ENCODE data around the gene HAAO. TPM values are rescaled to one million over a fixed set of nuclear protein-coding genes. Genes with fewer than 3 reads are reported as not detected.

The HAAO gene
- total and polyA plus RNA-seq, 2 of the 13 experiments (the other 11 are each of a cell fraction or from before 2014, with no cell fraction given): 36.1 to 42.7 TPM

DNA sequence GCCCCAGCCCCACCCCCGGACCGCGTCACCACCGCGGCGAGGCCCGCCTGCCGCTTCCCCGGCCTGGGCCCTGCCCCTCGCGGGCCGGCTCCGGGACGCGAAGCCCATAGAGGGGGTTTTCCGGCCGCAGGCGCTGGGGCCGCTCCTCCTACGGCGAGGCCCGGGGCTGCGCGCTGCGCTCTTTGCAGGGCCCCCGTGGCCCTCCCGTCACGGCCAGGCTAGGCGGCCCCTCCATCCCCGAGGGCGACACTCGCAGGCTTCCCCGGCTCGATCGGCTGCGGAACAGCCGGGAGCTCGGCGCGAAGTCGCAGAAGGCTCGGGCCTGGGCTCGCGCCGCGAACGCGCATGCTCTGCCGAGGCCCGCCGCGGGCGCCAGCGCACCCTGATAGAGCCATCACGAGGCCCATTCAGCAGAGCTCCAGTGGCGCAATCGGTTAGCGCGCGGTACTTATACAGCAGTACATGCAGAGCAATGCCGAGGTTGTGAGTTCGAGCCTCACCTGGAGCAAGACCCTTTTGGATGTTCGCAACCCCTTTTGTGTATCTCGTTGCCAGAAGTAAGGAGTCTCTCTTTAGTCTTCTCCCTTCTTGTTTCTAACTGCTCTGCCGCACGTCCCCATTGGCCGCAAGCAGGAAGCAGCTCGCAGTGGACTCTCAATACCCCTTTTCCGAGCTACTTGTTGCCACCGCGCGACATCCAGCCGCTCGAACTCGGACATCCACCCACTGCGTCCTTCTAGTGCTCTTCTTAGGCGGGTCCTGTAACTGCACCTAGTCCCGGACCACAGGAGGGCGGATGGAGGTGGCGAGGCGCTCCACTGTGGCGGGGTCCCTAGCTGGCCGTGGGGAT, 18.0 kb upstream of the HAAO start (continued):
- TF ChIP-seq, protein P1, sequence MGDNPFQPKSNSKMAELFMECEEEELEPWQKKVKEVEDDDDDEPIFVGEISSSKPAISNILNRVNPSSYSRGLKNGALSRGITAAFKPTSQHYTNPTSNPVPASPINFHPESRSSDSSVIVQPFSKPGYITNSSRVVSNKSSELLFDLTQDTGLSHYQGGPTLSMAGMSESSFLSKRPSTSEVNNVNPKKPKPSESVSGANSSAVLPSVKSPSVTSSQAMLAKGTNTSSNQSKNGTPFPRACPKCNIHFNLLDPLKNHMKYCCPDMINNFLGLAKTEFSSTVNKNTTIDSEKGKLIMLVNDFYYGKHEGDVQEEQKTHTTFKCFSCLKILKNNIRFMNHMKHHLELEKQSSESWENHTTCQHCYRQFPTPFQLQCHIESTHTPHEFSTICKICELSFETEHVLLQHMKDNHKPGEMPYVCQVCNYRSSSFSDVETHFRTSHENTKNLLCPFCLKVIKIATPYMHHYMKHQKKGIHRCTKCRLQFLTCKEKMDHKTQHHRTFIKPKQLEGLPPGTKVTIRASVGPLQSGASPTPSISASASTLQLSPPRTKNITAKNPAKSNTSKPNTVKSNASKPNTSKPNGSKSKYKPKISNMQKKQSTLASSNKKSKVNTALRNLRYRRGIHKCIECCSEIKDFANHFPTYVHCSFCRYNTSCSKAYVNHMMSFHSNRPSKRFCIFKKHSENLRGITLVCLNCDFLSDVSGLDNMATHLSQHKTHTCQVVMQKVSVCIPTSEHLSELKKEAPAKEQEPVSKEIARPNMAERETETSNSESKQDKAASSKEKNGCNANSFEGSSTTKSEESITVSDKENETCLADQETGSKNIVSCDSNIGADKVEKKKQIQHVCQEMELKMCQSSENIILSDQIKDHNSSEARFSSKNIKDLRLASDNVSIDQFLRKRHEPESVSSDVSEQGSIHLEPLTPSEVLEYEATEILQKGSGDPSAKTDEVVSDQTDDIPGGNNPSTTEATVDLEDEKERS (CRISPR knock-in tag; IDR thresholded peaks at IDR 0.05): peak; percentile 68; the same call in 1 of the 2 replicates
- peak; percentile 82 for TF ChIP-seq POLR2AphosphoS5 (IDR thresholded peaks at IDR 0.05; ENCODE audit: low read depth, low read length)
- peak; percentile 96 for TF ChIP-seq ZMAT3 (CRISPR knock-in tag; conservative IDR thresholded peaks at IDR 0.05)
- peak; percentile 53; the same call in 1 of the 2 replicates for TF ChIP-seq CREM (IDR thresholded peaks at IDR 0.05)
- TF ChIP-seq CREM (CRISPR knock-in tag; IDR thresholded peaks at IDR 0.05): no peak
- TF ChIP-seq, protein P2, sequence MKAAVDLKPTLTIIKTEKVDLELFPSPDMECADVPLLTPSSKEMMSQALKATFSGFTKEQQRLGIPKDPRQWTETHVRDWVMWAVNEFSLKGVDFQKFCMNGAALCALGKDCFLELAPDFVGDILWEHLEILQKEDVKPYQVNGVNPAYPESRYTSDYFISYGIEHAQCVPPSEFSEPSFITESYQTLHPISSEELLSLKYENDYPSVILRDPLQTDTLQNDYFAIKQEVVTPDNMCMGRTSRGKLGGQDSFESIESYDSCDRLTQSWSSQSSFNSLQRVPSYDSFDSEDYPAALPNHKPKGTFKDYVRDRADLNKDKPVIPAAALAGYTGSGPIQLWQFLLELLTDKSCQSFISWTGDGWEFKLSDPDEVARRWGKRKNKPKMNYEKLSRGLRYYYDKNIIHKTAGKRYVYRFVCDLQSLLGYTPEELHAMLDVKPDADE (CRISPR knock-in tag; IDR thresholded peaks at IDR 0.05): peak; percentile 96
- peak; percentile 68; the same call in 1 of the 2 replicates for TF ChIP-seq SIX1 (CRISPR knock-in tag; IDR thresholded peaks at IDR 0.05; ENCODE audit: borderline replicate concordance)
- peak; percentile 91; the same call in 1 of the 2 replicates for TF ChIP-seq CBX5 (CRISPR knock-in tag; IDR thresholded peaks at IDR 0.05; ENCODE audit: borderline replicate concordance)
- no peak for TF ChIP-seq SMC3 (IDR thresholded peaks at IDR 0.05; ENCODE audit: low read length)
- peak; percentile 90 for TF ChIP-seq POGZ (CRISPR knock-in tag; IDR thresholded peaks at IDR 0.05)
- TF ChIP-seq, protein P3, sequence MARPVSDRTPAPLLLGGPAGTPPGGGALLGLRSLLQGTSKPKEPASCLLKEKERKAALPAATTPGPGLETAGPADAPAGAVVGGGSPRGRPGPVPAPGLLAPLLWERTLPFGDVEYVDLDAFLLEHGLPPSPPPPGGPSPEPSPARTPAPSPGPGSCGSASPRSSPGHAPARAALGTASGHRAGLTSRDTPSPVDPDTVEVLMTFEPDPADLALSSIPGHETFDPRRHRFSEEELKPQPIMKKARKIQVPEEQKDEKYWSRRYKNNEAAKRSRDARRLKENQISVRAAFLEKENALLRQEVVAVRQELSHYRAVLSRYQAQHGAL (CRISPR knock-in tag; IDR thresholded peaks at IDR 0.05; ENCODE audit: not compliant biosample characterization): peak; percentile 98
- peak; percentile 99 for TF ChIP-seq ZNF24 (IDR thresholded peaks at IDR 0.05)
- TF ChIP-seq MIER3 (CRISPR knock-in tag; IDR thresholded peaks at IDR 0.05; ENCODE audit: borderline replicate concordance): peak; percentile 97; the same call in 1 of the 2 replicates
- no peak for TF ChIP-seq SNRNP70 (IDR thresholded peaks at IDR 0.05; ENCODE audit: low read depth, low read length)
- TF ChIP-seq GATAD1 (CRISPR knock-in tag; IDR thresholded peaks at IDR 0.05): peak; percentile 84
- no peak for TF ChIP-seq CBX2 (IDR thresholded peaks at IDR 0.05; ENCODE audit: low read depth, low read length)
- peak; percentile 66; the same call in 1 of the 2 replicates for TF ChIP-seq CBX2 (CRISPR knock-in tag; IDR thresholded peaks at IDR 0.05; ENCODE audit: low read depth)
- peak; percentile 98 for TF ChIP-seq ZNF331 (CRISPR knock-in tag; IDR thresholded peaks at IDR 0.05)
- peak; percentile 99 for TF ChIP-seq YEATS4 (CRISPR knock-in tag; IDR thresholded peaks at IDR 0.05; ENCODE audit: borderline replicate concordance)
- TF ChIP-seq HIVEP1 (CRISPR knock-in tag; IDR thresholded peaks at IDR 0.05): peak; percentile 73
- 0 out of 2 replicates have a peak, but pooled peaks have one; percentile 77 for TF ChIP-seq ZNF234 (CRISPR knock-in tag; conservative IDR thresholded peaks at IDR 0.05)
- TF ChIP-seq, protein P4, sequence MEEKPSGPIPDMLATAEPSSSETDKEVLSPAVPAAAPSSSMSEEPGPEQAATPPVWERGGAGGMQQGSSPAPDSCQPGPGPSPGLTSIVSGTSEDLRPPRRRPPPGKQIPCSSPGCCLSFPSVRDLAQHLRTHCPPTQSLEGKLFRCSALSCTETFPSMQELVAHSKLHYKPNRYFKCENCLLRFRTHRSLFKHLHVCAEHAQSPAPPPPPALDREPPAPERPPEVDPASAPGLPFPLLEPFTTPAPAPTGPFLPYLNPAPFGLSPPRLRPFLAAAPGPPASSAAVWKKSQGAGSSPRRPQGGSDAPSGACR (CRISPR knock-in tag; IDR thresholded peaks at IDR 0.05): peak; percentile 87; the same call in 1 of the 2 replicates
- TF ChIP-seq SCMH1 (CRISPR knock-in tag; IDR thresholded peaks at IDR 0.05; ENCODE audit: borderline replicate concordance): no peak
- TF ChIP-seq ZNF430 (CRISPR knock-in tag; IDR thresholded peaks at IDR 0.05): peak; percentile 81
- TF ChIP-seq ZNF788 (CRISPR knock-in tag; IDR thresholded peaks at IDR 0.05; ENCODE audit: borderline replicate concordance): peak; percentile 80
- TF ChIP-seq ZNF12 (CRISPR knock-in tag; IDR thresholded peaks at IDR 0.05): peak; percentile 93
